HL-60/S4 treated with phorbol 12-myristate 13-acetate at 8.2 ng/mL for 4 days and 3 days (cell line): ENCODE measurements around the gene DNAJC15.

Experiments
- in situ Hi-C: fragments of 300-500 bp; cut with MboI; formaldehyde crosslinking; loops from 2 replicates; pipeline ENCODE4 v1.15.0; 2022; ENCODE audit warnings: low sequenced_read_pairs

The DNAJC15 gene

GRCh38 chr13:43124490-43124889 lies 101.1 kb downstream of the DNAJC15 start:
- in situ Hi-C loops: no loop called here

- in situ Hi-C loops: no loop called here
Measured at GRCh38 chr13:43126420-43126819, 103.0 kb downstream of the DNAJC15 start.

- in situ Hi-C loops: no loop called here
Measured at GRCh38 chr13:43127103-43127798, 103.9 kb downstream of the DNAJC15 start.

- in situ Hi-C loops: no loop called here
Measured at GRCh38 chr13:43127827-43128226, 104.4 kb downstream of the DNAJC15 start.

GRCh38 chr13:43128504-43128961 lies 105.1 kb downstream of the DNAJC15 start:
- in situ Hi-C loops: no loop called here

GRCh38 chr13:43129066-43129465 lies 105.7 kb downstream of the DNAJC15 start:
- in situ Hi-C loops: no loop called here

GRCh38 chr13:43129511-43130110 lies 106.2 kb downstream of the DNAJC15 start:
- in situ Hi-C loops: no loop called here

GRCh38 chr13:43132257-43132656 lies 108.9 kb downstream of the DNAJC15 start:
- in situ Hi-C loops: no loop called here

- in situ Hi-C loops: no loop called here
Measured at GRCh38 chr13:43132911-43133310, 109.5 kb downstream of the DNAJC15 start.

GRCh38 chr13:43133792-43134191 lies 110.4 kb downstream of the DNAJC15 start:
- in situ Hi-C loops: no loop called here

GRCh38 chr13:43134868-43135267 lies 111.5 kb downstream of the DNAJC15 start:
- in situ Hi-C loops: no loop called here

GRCh38 chr13:43135516-43135915 lies 112.1 kb downstream of the DNAJC15 start:
- in situ Hi-C loops: no loop called here

- in situ Hi-C loops: no loop called here
Measured at GRCh38 chr13:43136920-43137575, 113.7 kb downstream of the DNAJC15 start.

GRCh38 chr13:43139211-43139610 lies 115.8 kb downstream of the DNAJC15 start:
- in situ Hi-C loops: no loop called here

GRCh38 chr13:43139921-43140320 lies 116.5 kb downstream of the DNAJC15 start:
- in situ Hi-C loops: no loop called here

- in situ Hi-C loops: no loop called here
Measured at GRCh38 chr13:43140985-43141384, 117.6 kb downstream of the DNAJC15 start.

- in situ Hi-C loops: no loop called here
Measured at GRCh38 chr13:43141685-43142084, 118.3 kb downstream of the DNAJC15 start.

- in situ Hi-C loops: no loop called here
Measured at GRCh38 chr13:43143591-43143990, 120.2 kb downstream of the DNAJC15 start.

- in situ Hi-C loops: no loop called here
Measured at GRCh38 chr13:43145534-43146196, 122.3 kb downstream of the DNAJC15 start.

GRCh38 chr13:43146400-43146799 lies 123.0 kb downstream of the DNAJC15 start:
- in situ Hi-C loops: no loop called here

GRCh38 chr13:43150369-43151207 lies 127.2 kb downstream of the DNAJC15 start:
- in situ Hi-C loops: no loop called here
